CD4-positive, alpha-beta T cell (primary cell): ENCODE results near the gene INPP4B. TPM values are rescaled to one million over a fixed set of nuclear protein-coding genes. Genes with fewer than 3 reads are reported as not detected.

ENCODE experiments used
- ATAC-seq: fragments of 200-7000 bp; cut with Tn5 transposase; one replicate; pipeline ENCODE4 v1.10.0; 2022; ENCODE audit warnings: mild to moderate bottlenecking; ENCODE audit not compliant: poor library complexity
- CTCF ChIA-PET: fragments of 350-600 bp; sonication (Branson Sonifier 250); formaldehyde crosslinking; loops from one replicate; lab custom pipeline; 2021; ENCODE audit warnings: antibody characterized with exemption, inconsistent platforms; lab: Charles Lee
- POLR2A ChIA-PET: fragments of 350-600 bp; sonication (Branson Sonifier 250); formaldehyde crosslinking; loops from one replicate; lab custom pipeline; 2021; ENCODE audit warnings: antibody characterized with exemption, inconsistent platforms; lab: Charles Lee
- DNase-seq, 14 experiments: peaks; one replicate each; pipeline ENCODE4 v3.0.0-alpha.2; 2013 to 2020; ENCODE audit warnings: mixed read lengths in 2 of 14
- H3K27ac ChIP-seq, 2 donors: one replicate each; pipeline versions ENCODE4 v1.5.1 to v1.7.0; 2013; ENCODE audit warnings: low read length in 2 of 2, low read depth in 1 of 2, mild to moderate bottlenecking in 1 of 2
- H3K27me3 ChIP-seq, 2 experiments: 1 replicate in 1 of 2; 2 replicates in 1 of 2; pipeline versions ENCODE4 v1.6.1 to v1.7.0; 2013; ENCODE audit warnings: low read length in 2 of 2, control low read depth in 1 of 2, mild to moderate bottlenecking in 1 of 2, moderate library complexity in 1 of 2; ENCODE audit not compliant: insufficient read depth in 2 of 2, control insufficient read depth in 1 of 2
- H3K36me3 ChIP-seq: one replicate; pipeline ENCODE4 v1.6.1; 2013; ENCODE audit warnings: low read length, control low read depth; ENCODE audit not compliant: insufficient read depth
- H3K4me1 ChIP-seq: one replicate; pipeline ENCODE4 v1.6.1; 2013; ENCODE audit warnings: low read length, control low read depth; ENCODE audit not compliant: insufficient read depth
- H3K4me3 ChIP-seq: one replicate; pipeline ENCODE4 v1.5.1; 2013; ENCODE audit warnings: mild to moderate bottlenecking, low read length, moderate library complexity
- H3K9me3 ChIP-seq, 2 experiments: 1 replicate in 1 of 2; 2 replicates in 1 of 2; pipeline versions ENCODE4 v1.6.1 to v1.7.0; 2013; ENCODE audit warnings: low read length in 2 of 2, mild to moderate bottlenecking in 2 of 2, control low read depth in 1 of 2, moderate library complexity in 1 of 2; ENCODE audit not compliant: control insufficient read depth in 1 of 2, insufficient read depth in 1 of 2
- H3K27ac Mint-ChIP-seq: one replicate; pipeline ENCODE4 v1.8.0; 2020; ENCODE audit warnings: mixed read lengths
- H3K27me3 Mint-ChIP-seq: one replicate; pipeline ENCODE4 v1.8.0; 2021; ENCODE audit warnings: mixed read lengths
- H3K36me3 Mint-ChIP-seq: one replicate; pipeline ENCODE4 v1.8.0; 2021; ENCODE audit warnings: low read depth, mixed read lengths
- H3K4me1 Mint-ChIP-seq: one replicate; pipeline ENCODE4 v1.8.0; 2021; ENCODE audit warnings: low read depth, mixed read lengths
- H3K4me3 Mint-ChIP-seq: one replicate; pipeline ENCODE4 v1.8.0; 2020; ENCODE audit warnings: mild to moderate bottlenecking, mixed read lengths
- H3K9me3 Mint-ChIP-seq: one replicate; pipeline ENCODE4 v1.8.0; 2020; ENCODE audit warnings: mixed read lengths
- intact Hi-C, 2 experiments: fragments of 100-400 bp; cut with DNase I in 1 of 2; cut with micrococcal nuclease in 1 of 2; formaldehyde crosslinking; loops; one replicate each; pipeline versions ENCODE4 v1.15.1 to v1.9.0; 2023 to 2025; cut with DNase I, micrococcal nuclease
- total RNA-seq, 174 experiments: library from RNA in 2 of 174; stranded (reverse) in 2 of 174; gene quantifications; one replicate each; pipeline ENCODE4 v1.2.3 and lab custom pipeline; 2021 to 2026
- TF ChIP-seq, protein P1 (sequence below): fragments of 200-600 bp; IDR thresholded peaks from one replicate; pipeline ENCODE4 v1.8.0; 2022; ENCODE audit warnings: antibody characterized with exemption, mild to moderate bottlenecking

INPP4B gene
- total RNA-seq, 2 experiments from 2014 or later: 50.7 to 53.8 TPM

DNA sequence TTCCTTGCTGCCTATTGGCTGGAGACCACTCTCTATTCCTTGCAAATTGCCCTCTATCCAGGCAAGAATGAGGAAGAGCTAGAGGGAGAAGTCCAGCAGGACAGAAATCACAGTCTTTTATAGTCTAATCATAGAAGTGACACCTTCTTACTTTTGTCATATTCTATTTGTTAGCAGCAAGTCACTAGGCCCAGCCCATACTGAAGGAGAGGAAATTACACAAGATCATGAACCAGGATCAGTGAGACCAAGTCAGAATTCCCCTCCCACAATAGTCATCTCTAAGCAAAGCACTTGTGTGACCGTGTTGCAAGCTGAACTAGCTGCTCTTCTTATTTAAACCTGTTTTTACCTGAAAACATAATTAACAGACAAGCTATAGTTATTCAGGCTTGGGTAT, 317.7 kb downstream of the INPP4B start:
- no peak overlapping the region for H3K27ac ChIP-seq
- Mint-ChIP-seq H3K4me3 (no peak overlapping the region), H3K4me1 (peaks cover 7% of the 10 kb centered on the region), H3K36me3 (no peaks in the 10 kb centered on the region), H3K27me3 (no peaks in the 10 kb centered on the region), H3K9me3 (no peaks in the 10 kb centered on the region), H3K27ac (no peak overlapping the region)
- no peak for ATAC-seq
- no peaks in the 10 kb centered on the region for H3K9me3 ChIP-seq
- TF ChIP-seq, protein P1, sequence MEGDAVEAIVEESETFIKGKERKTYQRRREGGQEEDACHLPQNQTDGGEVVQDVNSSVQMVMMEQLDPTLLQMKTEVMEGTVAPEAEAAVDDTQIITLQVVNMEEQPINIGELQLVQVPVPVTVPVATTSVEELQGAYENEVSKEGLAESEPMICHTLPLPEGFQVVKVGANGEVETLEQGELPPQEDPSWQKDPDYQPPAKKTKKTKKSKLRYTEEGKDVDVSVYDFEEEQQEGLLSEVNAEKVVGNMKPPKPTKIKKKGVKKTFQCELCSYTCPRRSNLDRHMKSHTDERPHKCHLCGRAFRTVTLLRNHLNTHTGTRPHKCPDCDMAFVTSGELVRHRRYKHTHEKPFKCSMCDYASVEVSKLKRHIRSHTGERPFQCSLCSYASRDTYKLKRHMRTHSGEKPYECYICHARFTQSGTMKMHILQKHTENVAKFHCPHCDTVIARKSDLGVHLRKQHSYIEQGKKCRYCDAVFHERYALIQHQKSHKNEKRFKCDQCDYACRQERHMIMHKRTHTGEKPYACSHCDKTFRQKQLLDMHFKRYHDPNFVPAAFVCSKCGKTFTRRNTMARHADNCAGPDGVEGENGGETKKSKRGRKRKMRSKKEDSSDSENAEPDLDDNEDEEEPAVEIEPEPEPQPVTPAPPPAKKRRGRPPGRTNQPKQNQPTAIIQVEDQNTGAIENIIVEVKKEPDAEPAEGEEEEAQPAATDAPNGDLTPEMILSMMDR: no peak
- no peaks in the 10 kb centered on the region for H3K4me1 ChIP-seq
- H3K27me3 ChIP-seq: no peaks in the 10 kb centered on the region
- no peak for DNase-seq
- intact Hi-C loops: no loop called here
- no peaks in the 10 kb centered on the region for H3K36me3 ChIP-seq
- no peak overlapping the region for H3K4me3 ChIP-seq
- ChIA-PET POLR2A (no interaction called here), CTCF (no interaction called here)

DNA sequence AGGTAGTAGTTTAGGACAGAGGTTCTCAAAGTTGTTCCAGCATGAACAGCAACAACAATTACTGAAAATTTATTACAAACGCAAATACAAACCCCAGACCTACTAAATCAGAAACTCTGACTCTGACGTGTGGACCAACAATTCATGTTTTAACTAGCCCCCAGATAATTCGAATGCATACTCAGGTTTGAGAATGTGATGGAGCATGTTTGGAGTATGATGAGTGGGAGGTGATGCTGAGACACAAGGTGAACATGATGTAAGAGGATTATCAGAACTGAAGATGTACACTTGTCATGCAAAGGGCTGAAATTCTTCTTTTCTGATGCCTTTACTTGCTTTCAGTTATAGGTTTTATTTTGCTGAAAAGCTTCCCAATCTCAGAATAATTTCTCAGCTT, 323.0 kb downstream of the INPP4B start:
- ChIA-PET POLR2A (interaction anchor here (0.5 kb wide), 1 partner anchor 178 kb away, joined by 3 read pairs; no protein-coding TSS in a partner anchor), CTCF (no interaction called here)
- intact Hi-C loops: no loop called here
- TF ChIP-seq, protein P1: no peak
- no peaks in the 10 kb centered on the region for H3K27me3 ChIP-seq
- no peaks in the 10 kb centered on the region for H3K36me3 ChIP-seq
- DNase-seq (no peak), ATAC-seq (no peak)
- H3K27ac ChIP-seq: no peak overlapping the region
- no peak overlapping the region for H3K4me3 ChIP-seq
- Mint-ChIP-seq H3K27me3 (no peaks in the 10 kb centered on the region), H3K9me3 (no peaks in the 10 kb centered on the region), H3K36me3 (no peaks in the 10 kb centered on the region), H3K27ac (no peak overlapping the region), H3K4me1 (no peaks in the 10 kb centered on the region), H3K4me3 (no peak overlapping the region)
- no peaks in the 10 kb centered on the region for H3K9me3 ChIP-seq
- no peaks in the 10 kb centered on the region for H3K4me1 ChIP-seq

DNA sequence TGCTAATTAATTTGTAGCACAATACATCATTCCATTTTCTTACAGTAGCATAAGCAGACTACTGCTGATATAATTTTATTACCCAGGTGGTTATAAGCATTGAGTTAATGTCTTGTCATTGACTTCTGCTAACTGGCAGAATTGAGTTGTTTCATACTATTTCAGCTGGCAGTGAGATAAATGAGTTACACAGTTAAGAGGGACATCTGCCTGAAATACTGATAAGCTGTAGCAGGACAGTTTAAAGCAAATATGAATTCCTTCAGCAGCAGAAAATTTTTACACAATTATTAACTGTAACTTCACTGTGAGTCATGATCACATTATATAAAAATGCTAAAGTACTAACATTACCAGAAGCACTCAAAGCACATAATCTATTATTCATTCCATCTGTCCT, 326.8 kb downstream of the INPP4B start:
- Histone ChIP-seq H3K4me3 (no peak overlapping the region), H3K27me3 (no peaks in the 10 kb centered on the region), H3K4me1 (no peaks in the 10 kb centered on the region), H3K27ac (no peak overlapping the region), H3K36me3 (no peaks in the 10 kb centered on the region), H3K9me3 (no peaks in the 10 kb centered on the region)
- CTCF ChIA-PET: no interaction called here
- POLR2A ChIA-PET: no interaction called here
- H3K27ac Mint-ChIP-seq: no peak overlapping the region
- H3K4me3 Mint-ChIP-seq: no peak overlapping the region
- H3K36me3 Mint-ChIP-seq: no peaks in the 10 kb centered on the region
- ATAC-seq: no peak
- no peak for DNase-seq
- H3K27me3 Mint-ChIP-seq: no peaks in the 10 kb centered on the region
- intact Hi-C loops: loop anchor here in 1 of 2 experiments (5.0 kb wide), 1 partner anchor 67 kb away; no protein-coding TSS in a partner anchor
- TF ChIP-seq, protein P1: no peak
- peaks cover 5% of the 10 kb centered on the region for H3K4me1 Mint-ChIP-seq
- peaks cover 3% of the 10 kb centered on the region for H3K9me3 Mint-ChIP-seq
